NCI-H1092 (cell line): Measurements from ENCODE around the gene CRHR1.

Experiments
- DNase-seq: peaks from one replicate; lab custom pipeline; 2025; lab: John Stamatoyannopoulos, UW

CRHR1 gene

DNA sequence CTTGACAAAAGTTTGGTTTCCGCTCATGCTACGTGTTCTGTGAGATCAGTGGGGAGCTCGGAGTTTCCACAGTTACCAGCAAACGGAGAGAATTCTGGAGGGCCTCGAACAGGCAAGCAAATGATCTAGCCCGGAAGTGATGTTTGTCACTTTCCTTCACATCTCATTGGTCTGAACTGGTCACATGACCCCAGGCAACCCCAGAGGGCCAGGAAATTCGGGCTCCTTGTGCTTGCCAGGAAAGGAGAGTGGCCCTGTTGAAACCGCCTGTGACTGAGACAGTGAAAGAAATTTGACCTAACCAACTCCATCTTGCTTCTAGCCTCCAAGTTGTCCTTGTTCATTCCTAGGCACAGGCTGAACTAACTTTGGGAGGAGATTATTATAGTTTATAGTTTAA lies 83.6 kb downstream of the CRHR1 start:
- DNase-seq: no peak

DNA sequence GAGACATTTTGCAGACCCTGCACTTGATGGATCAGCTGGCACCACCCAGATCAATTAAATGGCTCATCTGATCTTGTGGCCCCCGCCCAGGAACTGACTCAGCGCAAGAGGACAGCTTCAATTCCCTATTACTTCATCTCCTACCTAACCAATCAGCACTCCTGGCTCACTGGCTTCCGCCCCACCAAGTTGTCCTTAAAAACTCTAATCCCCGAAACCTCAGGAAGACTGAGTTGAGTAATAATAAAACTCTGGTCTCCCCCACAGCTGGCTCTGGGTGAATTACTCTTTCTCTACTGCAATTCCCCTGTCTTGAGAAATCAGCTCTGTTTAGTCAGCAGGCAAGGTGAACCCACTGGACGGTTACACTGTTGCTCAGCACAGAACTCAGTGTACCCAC lies 84.2 kb downstream of the CRHR1 start:
- DNase-seq: no peak

DNA sequence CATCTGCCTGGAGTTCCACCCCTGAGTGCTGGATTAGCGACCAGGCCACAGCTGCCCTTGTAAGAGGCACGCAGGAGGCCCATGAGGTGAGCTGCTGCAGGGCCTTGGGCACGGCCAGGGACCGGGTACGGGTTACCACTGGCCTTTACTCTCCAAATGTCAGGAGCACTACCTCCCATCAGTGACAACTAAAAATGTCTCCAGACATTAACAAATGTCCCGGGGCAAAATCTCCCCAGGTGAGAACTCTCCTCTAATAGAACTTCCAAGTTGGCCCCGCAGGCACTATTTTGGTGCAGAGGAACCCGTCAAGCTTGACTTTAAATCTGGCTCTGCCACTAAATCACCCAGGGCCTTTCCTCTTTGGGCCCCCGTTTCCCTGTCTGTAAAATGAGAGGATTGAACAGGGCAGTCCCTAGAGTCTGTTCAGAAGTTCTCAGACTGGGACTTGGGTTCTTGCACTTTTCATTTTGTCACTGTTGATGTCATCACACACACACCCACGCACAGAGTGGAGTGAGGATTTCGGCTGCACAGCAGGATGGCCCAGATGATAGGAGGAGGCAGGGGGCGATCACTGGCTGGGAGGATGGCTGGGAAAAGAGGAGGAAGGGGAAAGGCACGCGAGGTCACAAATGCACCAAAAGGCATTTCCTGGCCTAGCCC lies 85.7 kb downstream of the CRHR1 start:
- DNase-seq: no peak

DNA sequence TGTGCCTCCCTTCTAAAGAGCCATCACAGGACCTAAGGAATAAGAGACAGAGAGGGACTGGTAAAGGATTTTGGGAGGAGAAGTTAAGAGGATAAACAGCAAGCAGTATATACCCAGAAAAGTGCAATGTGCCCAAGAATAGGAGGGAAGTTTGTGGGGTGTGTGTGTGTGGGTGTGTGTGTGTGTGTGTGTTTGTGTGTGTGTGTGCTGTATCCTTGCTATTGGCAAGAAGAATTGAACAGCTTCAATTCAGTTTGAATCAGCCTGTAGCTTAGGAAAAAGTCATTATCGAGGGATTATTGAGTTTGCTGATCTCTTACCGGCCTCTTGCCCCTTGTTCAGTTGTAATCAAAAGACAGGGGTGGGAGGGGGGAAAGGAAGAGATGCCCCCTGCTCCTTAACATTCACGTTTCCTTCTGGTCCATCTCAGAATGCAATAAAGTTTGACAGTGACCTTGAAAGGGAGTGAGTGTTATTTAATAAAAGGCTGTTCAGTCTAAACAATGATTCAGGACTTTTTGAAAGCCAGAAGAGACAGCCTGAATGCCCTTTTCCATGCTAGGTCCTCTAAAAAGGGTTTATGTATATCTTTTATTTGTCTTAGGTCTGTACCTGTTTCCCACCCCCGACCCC lies 86.3 kb downstream of the CRHR1 start:
- no peak for DNase-seq

DNA sequence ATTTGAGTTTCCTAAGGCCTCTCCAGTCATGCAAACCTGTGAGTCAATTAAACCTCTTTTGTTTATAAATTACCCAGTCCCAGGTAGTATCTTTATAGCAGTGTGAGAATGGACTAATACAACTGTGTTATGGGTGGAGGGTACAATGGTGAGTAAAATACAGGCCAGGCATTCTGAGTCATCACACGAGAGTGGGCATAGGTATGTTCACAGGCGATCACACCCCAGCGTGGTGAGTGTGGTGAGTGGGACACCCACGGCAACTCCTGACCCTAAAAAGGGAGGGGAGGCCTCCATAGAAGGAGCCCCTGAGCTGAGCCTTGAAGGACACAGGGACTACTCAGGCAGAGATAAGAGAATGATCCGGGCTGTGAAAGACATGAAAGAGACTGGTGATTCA lies 87.6 kb downstream of the CRHR1 start:
- DNase-seq: no peak

DNA sequence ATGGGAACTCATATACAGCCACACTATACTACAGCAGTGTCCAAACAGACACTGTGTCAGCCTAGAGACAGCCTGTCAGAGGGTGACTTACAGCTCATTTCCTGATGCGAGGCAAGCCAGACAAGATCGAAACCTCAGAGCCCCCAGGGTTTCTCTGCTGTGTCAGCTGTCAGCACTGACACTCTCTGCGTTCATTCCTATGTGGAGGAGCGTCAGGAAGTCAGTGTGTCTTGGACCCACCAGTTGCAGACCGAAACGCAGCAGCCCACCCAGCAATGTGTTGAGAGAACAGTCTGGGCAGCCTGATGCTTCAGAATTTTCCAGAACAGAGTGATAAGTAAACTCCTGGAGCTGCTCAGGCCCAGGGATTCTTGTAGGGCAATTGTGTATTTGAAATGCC lies 89.6 kb downstream of the CRHR1 start:
- no peak for DNase-seq

DNA sequence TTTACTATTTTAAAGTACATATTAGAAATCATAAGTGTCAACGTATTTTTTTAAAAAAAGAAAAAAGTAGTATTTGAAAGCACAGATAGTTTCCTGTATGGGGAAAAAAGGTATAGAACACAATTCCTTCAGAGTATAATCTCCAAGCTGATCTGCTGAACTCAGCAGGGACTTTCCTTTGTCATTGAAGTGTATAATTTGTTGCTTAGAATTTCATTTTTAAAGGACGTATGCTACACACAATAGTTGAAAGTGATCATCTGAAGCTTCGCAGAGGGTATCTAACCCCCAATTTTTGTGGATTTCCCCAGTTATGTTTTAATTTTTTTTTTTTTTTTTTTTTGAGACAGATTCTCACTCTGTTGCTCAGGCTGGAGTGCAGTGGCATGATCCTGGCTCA lies 90.0 kb downstream of the CRHR1 start:
- no peak for DNase-seq

DNA sequence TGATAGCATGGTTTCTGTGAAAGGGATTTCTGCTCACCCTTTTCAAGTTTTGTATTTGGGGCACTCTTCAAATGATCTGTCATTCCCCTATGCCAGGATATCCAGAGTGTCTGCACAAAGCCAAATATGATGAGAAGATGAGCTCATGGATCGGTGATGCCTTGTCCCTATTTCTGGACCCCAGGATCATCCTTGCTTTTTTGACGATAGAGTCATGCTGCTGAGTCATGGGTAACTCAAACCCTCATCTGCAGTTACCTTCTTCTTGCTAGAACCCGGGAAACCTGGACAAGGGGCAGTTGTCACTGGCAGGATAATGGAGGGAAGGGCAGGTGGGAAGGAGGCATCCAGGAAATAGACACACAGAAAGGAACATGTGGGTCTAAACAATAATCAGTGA lies 92.4 kb downstream of the CRHR1 start:
- no peak for DNase-seq

DNA sequence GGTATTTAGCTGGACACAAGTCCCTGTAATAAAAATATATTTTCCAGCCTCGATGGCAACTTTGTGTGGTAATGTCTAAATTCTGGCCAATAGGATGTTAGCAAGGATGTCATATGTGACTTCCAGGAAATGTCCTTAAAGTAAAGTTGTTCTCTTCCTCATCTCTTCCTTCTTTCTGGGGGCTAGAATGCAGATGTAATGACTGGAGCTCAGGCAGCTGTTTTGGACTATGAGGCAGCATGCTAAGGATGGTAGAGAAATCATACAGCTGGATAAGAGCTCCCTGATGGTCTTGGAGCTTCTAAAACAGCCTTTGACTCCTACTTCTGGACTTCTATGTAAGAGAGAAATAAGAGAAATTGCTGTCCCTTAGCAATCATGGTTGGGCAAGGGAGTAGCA lies 93.3 kb downstream of the CRHR1 start:
- no peak for DNase-seq

DNA sequence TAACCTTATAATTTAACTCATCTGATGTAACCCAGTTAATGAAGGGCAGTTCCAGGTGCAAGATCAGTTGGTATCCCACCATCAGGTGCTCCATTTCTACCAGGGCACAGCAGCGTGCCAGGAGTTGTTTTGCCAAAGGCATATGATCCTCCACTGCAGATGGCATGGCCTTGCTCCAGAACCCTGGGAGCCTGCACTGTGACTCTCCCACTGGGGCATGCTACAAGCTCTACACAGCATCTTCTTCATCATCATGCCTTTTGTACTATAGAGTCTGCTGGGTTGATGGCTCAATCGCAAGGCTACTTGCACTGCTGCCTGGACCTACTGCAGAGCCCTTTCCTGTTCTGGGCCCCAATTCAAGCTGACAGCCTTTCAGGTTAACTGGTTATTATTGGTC lies 98.9 kb downstream of the CRHR1 start:
- no peak for DNase-seq
